ENCODE data around the gene RHOA. TPM values are rescaled to one million over a fixed set of nuclear protein-coding genes. Genes with fewer than 3 reads are reported as not detected.

RHOA gene
- total and polyA plus RNA-seq, 4 donors, result 144 to 169 (median 160) TPM

DNA sequence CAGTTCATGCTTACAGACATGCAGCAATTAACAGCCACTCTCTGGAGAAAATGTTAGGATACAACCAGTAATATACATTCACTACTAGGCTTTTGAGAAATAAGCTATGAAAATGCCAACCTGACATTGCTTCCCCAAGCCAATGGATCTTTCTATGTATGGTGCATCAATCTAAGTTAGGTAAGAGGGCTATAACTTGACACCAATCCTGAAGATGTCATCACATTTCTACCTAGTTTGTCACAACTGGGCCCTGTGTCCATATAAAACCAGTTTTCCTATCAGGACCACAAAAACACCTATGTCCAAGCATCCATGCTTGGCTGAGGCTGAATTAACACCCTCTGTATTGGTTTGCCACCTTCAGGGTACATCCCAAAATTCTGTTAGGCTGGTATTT is 39.8 kb downstream of the RHOA start:
- Histone ChIP-seq H3K36me3 (ENCODE audit: control insufficient read depth in 4 of 4, insufficient read depth in 3 of 4, low read depth in 1 of 4, low read length in 3 of 4) (peaks cover 11 to 38% (median 32%) of the 10 kb centered on the region in 4 donors), H3K9me3 (ENCODE audit: control insufficient read depth in 4 of 4, low read length in 3 of 4) (no peaks in the 10 kb centered on the region), H3K27ac (ENCODE audit: low read depth in 1 of 2, low read length in 2 of 2) (no peak overlapping the region), H3K27me3 (ENCODE audit: control insufficient read depth in 4 of 4, insufficient read depth in 4 of 4, low read length in 3 of 4) (no peaks in the 10 kb centered on the region), H3K9ac (ENCODE audit: low read depth in 1 of 2, low read length in 2 of 2) (no peak overlapping the region), H3K4me3 (ENCODE audit: low read depth in 1 of 3, low read length in 3 of 3) (no peak overlapping the region), H3K4me1 (ENCODE audit: control insufficient read depth in 4 of 4, insufficient read depth in 4 of 4, low read length in 3 of 4) (peaks cover 0 to 3% (median 0%) of the 10 kb centered on the region in 4 donors)
- TF ChIP-seq TAF1 (conservative IDR thresholded peaks at IDR 0.05) (no peak), ATF3 (IDR thresholded peaks at IDR 0.05) (no peak), RXRA (IDR thresholded peaks at IDR 0.05) (no peak), JUND (IDR thresholded peaks at IDR 0.05) (no peak), EGR1 (IDR thresholded peaks at IDR 0.05; ENCODE audit: low read depth in 2 of 2) (no peak), FOXA1 (IDR thresholded peaks at IDR 0.05) (no peak)
- DNase-seq (ENCODE audit: low spot score), result no peak

DNA sequence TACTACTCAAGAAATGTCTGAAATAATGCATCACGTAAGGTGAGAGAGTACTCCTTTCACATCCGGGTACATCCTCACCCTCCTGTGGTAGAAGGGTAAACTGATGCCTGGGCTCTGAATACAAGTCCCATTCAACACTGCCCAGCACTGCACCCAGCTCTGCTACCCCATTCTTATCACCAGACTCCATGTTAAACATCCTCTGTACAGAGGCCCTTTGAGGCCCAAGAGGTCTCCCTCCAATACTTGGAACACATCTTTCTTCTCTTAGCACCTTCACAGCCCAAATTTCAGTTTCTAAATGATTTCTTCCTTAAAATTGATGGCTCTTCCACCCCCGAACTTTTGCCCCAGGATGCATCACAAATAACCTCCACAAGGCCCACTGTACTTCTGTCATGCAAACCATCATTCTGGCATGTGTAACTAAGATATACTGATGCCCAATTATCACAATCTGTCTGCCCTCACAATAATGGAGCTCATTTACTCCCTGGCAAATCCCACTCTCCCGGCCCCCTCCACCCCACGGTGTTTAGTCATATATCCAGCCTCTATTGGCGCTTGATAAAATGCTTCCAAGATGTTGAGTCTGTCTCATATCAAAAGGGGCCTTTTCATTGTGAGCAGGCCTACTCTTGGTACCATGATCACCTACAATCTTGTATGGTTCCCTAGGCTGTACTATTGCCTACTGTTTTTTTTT is 41.0 kb downstream of the RHOA start:
- H3K27ac ChIP-seq (ENCODE audit: low read depth in 1 of 2, low read length in 2 of 2), result no peak overlapping the region
- H3K36me3 ChIP-seq (ENCODE audit: control insufficient read depth in 4 of 4, insufficient read depth in 3 of 4, low read depth in 1 of 4, low read length in 3 of 4), result peaks cover 11 to 46% (median 39%) of the 10 kb centered on the region in 4 donors
- TF ChIP-seq SP1 (IDR thresholded peaks at IDR 0.05) (no peak), TAF1 (conservative IDR thresholded peaks at IDR 0.05) (no peak), NR2F2 (IDR thresholded peaks at IDR 0.05) (no peak), GABPA (IDR thresholded peaks at IDR 0.05 in 1 of 2, conservative IDR thresholded peaks at IDR 0.05 in 1 of 2) (no peak), HNF4A (conservative IDR thresholded peaks at IDR 0.05) (no peak), EGR1 (IDR thresholded peaks at IDR 0.05; ENCODE audit: low read depth in 2 of 2) (no peak), JUND (IDR thresholded peaks at IDR 0.05) (no peak), FOXA1 (IDR thresholded peaks at IDR 0.05) (no peak), RAD21 (IDR thresholded peaks at IDR 0.05) (no peak), YY1 (IDR thresholded peaks at IDR 0.05) (no peak), ATF3 (IDR thresholded peaks at IDR 0.05) (no peak), ZBTB33 (IDR thresholded peaks at IDR 0.05) (no peak), RXRA (IDR thresholded peaks at IDR 0.05) (no peak), HNF4G (IDR thresholded peaks at IDR 0.05) (no peak)
- TF ChIP-seq, protein P1, sequence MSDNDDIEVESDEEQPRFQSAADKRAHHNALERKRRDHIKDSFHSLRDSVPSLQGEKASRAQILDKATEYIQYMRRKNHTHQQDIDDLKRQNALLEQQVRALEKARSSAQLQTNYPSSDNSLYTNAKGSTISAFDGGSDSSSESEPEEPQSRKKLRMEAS (IDR thresholded peaks at IDR 0.05), result no peak
- TF ChIP-seq, protein P2, sequence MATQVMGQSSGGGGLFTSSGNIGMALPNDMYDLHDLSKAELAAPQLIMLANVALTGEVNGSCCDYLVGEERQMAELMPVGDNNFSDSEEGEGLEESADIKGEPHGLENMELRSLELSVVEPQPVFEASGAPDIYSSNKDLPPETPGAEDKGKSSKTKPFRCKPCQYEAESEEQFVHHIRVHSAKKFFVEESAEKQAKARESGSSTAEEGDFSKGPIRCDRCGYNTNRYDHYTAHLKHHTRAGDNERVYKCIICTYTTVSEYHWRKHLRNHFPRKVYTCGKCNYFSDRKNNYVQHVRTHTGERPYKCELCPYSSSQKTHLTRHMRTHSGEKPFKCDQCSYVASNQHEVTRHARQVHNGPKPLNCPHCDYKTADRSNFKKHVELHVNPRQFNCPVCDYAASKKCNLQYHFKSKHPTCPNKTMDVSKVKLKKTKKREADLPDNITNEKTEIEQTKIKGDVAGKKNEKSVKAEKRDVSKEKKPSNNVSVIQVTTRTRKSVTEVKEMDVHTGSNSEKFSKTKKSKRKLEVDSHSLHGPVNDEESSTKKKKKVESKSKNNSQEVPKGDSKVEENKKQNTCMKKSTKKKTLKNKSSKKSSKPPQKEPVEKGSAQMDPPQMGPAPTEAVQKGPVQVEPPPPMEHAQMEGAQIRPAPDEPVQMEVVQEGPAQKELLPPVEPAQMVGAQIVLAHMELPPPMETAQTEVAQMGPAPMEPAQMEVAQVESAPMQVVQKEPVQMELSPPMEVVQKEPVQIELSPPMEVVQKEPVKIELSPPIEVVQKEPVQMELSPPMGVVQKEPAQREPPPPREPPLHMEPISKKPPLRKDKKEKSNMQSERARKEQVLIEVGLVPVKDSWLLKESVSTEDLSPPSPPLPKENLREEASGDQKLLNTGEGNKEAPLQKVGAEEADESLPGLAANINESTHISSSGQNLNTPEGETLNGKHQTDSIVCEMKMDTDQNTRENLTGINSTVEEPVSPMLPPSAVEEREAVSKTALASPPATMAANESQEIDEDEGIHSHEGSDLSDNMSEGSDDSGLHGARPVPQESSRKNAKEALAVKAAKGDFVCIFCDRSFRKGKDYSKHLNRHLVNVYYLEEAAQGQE (IDR thresholded peaks at IDR 0.05), result no peak
- TF ChIP-seq, protein P3, sequence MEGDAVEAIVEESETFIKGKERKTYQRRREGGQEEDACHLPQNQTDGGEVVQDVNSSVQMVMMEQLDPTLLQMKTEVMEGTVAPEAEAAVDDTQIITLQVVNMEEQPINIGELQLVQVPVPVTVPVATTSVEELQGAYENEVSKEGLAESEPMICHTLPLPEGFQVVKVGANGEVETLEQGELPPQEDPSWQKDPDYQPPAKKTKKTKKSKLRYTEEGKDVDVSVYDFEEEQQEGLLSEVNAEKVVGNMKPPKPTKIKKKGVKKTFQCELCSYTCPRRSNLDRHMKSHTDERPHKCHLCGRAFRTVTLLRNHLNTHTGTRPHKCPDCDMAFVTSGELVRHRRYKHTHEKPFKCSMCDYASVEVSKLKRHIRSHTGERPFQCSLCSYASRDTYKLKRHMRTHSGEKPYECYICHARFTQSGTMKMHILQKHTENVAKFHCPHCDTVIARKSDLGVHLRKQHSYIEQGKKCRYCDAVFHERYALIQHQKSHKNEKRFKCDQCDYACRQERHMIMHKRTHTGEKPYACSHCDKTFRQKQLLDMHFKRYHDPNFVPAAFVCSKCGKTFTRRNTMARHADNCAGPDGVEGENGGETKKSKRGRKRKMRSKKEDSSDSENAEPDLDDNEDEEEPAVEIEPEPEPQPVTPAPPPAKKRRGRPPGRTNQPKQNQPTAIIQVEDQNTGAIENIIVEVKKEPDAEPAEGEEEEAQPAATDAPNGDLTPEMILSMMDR (IDR thresholded peaks at IDR 0.05; ENCODE audit: low read depth, low read length, missing input control), result no peak
- H3K4me3 ChIP-seq (ENCODE audit: low read depth in 1 of 3, low read length in 3 of 3), result no peak overlapping the region
- no peaks in the 10 kb centered on the region for H3K27me3 ChIP-seq (ENCODE audit: control insufficient read depth in 4 of 4, insufficient read depth in 4 of 4, low read length in 3 of 4)
- peaks cover 0 to 3% (median 0%) of the 10 kb centered on the region in 4 donors for H3K4me1 ChIP-seq (ENCODE audit: control insufficient read depth in 4 of 4, insufficient read depth in 4 of 4, low read length in 3 of 4)
- DNase-seq (ENCODE audit: low spot score), result no peak
- H3K9me3 ChIP-seq (ENCODE audit: control insufficient read depth in 4 of 4, low read length in 3 of 4), result no peaks in the 10 kb centered on the region
- H3K9ac ChIP-seq (ENCODE audit: low read depth in 1 of 2, low read length in 2 of 2), result no peak overlapping the region
- 92% methylated on average over 6 of the region's 6 CpGs for WGBS
